HuH-7 (cell line): ENCODE results near the gene MYO9A.

Source experiments
- DNase-seq: peaks from one replicate; pipeline ENCODE4 v3.0.0; 2011; ENCODE audit warnings: low spot score

Gene MYO9A

GRCh38 chr15:71807125-71807629, 310.8 kb downstream of the MYO9A start:
- DNase-seq: no peak

DNA sequence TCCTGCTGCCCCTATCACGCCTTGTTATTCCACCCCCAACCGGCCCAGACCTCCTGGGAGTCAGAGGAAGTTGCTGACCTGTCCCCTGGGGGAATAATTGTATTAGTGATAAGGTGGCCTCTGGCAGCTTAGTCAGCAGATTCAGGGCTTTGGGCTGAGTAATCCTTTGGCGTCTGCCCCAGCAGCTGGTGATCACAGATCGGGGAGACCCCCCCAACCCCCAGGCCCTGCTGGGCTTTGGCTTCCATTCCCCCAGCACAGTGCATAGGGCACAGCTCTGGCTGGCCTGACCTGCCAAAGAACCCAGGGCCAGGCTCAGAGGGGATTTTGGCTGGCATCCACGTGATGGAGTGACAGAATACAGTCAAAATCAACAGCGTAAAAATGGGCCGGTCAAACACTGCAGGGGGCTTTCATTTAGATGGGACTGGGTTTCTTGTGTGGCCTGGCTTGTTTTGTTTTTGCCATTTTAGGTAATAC, 311.5 kb downstream of the MYO9A start:
- DNase-seq: no peak

DNA sequence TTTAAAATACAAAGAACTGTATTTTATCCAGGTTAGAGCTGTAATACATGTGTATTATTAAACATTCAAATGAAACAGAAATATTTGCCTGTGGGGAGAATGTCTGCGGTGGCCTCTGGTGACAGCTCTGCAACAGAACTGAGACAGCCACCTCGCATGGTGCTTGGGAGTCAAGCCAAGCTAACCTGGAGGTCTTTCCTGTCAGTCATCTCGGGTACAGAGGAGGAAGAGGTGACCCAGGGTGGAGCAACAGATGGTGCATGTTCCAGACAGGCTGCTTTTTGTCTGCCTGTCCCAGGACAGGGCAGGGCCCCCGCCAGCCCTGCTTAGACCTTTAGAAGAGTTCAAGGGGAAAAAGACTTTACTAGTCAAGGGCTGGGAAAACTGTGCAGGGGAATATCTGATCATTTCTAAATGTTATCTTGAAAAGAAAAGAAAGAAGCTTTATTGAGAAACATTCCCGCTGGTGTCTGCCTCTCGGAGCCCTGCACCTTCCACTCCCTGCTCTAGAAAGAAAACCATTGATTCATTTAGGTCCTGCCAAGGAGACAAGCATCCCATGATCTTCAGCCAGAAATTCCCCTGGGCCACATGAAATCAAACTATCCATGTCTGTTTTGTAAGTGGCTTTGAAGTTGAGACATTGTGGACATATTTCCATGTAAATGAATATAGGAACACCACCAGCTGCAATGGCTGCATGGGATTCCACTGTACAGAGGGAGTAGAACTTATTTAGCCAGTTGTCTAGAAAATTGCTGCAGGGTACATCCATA, 313.1 kb downstream of the MYO9A start:
- no peak for DNase-seq

DNA sequence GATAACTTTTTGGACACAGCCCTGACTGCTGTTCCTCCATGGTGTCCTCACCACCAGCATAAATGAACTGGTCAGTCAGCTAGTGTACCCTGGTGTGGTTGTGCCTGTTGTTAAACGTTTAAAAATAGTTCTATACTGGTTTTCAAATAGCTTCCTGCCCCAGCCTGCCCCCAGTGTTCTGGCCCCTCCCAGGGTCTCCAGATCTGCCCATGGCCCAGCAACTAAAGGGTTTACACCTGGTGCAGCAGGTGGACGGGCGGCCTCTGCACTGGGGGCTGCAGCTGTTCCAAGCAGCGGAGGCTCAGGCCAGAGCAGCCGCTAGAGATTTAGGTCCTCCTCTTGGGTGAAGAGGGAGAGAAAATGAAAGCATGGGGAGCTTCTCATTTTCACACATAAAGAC, 313.7 kb downstream of the MYO9A start:
- no peak for DNase-seq

- peak; percentile 86 for DNase-seq
These were observed 315.2 kb downstream of the MYO9A start for GRCh38 chr15:71802770-71803169.

GRCh38 chr15:71801935-71802655, 315.9 kb downstream of the MYO9A start:
- no peak for DNase-seq

DNA sequence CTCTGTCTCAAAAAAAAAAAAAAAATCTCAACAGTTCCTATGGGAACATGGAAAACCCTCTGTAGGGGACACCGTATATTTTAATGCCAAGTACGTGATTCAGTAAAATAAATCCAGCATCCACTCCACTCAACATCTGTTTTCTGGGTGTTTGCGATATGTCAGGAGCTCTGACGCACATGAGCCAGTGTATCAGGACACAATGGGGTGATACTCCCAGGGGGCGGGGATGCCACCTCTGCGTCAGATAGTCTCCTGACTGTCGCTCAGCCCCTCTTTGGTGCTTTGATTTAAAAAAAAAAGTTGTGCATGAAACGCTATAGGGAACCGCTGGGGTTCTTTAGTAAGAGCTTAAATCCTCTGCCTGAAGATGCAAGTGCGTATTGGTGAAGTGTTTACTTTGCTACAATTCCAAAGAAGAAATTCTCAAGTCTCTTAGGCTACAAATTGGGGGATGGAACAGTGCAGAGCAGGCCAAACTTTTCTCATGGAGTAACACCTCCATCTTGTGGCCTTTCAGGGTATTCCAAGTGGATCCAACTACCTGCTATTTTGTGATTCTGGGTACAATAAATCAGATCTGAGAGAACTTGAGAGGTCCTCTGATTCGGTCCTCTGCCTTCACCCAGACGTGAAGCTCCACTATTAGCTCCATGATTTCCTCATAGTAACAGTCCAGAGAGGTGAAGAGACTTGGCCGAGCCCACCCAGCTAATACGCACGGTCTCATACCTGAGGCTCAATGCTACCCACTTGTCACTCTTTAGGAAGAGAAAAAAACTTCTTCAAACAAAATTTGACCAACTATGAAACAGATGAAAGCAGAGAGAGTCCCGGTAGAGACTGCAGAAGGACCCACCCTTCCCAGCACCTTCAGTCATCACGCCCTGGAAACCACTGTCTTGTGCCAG, 316.9 kb downstream of the MYO9A start:
- peak; percentile 73 for DNase-seq

DNA sequence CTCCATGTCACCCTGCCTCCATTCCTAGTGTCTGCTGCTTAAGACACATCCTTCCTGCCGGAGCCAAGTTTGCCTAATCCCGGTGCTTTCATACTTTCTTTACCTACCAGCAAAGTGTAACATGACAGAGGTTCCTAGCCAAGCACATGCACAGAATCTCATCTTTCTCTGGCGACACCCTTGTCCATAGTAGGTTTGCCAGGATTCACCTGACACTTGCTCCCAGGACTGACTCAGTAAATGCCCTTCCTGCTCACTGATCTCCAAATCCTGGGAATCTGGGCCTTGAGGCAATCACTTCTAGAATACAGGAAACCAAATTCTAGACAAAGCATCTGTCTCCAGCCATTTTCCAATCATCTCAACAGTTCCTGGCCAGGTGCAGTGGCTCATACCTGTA, 317.8 kb downstream of the MYO9A start:
- DNase-seq: no peak

GRCh38 chr15:71798641-71799040, 319.3 kb downstream of the MYO9A start:
- DNase-seq: no peak

GRCh38 chr15:71792521-71792920, 325.4 kb downstream of the MYO9A start:
- no peak for DNase-seq

GRCh38 chr15:71791975-71792374, 326.0 kb downstream of the MYO9A start:
- DNase-seq: no peak

DNA sequence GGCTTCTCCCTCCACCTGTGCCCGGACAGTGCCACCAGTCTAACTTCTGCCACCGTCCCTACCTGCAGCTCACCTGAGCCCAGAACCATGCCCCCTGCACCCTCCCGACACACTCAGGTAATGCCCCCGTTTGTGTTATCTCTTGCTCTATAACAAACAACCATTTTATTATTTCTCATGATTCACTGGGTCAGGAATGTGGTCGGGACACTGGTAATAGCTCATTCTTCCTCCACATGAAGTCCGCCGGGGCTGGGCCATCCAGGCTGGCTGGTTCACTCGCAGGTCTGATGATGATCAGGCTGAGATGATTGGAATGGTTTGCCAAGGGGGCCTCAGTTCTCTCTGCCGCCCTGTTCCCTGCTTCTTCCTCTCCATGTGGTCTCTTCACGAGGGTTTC, 327.9 kb downstream of the MYO9A start:
- DNase-seq: no peak

DNA sequence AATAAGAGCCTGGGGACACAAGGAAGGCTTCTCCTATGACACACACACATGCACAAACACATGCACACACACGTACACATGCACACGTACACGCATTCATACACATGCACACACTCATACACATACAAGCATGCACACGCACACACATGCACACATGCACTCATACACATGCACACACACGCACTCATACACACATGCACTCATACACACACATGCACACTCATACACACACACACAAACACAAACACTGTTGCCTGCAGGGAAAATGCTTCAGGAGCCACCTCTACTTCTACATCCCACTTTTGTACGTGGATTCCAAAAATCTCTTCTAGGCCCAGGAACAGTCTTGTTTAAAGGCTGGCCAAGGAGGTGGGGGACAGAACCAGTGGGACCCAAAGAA, 328.3 kb downstream of the MYO9A start:
- DNase-seq: no peak

DNA sequence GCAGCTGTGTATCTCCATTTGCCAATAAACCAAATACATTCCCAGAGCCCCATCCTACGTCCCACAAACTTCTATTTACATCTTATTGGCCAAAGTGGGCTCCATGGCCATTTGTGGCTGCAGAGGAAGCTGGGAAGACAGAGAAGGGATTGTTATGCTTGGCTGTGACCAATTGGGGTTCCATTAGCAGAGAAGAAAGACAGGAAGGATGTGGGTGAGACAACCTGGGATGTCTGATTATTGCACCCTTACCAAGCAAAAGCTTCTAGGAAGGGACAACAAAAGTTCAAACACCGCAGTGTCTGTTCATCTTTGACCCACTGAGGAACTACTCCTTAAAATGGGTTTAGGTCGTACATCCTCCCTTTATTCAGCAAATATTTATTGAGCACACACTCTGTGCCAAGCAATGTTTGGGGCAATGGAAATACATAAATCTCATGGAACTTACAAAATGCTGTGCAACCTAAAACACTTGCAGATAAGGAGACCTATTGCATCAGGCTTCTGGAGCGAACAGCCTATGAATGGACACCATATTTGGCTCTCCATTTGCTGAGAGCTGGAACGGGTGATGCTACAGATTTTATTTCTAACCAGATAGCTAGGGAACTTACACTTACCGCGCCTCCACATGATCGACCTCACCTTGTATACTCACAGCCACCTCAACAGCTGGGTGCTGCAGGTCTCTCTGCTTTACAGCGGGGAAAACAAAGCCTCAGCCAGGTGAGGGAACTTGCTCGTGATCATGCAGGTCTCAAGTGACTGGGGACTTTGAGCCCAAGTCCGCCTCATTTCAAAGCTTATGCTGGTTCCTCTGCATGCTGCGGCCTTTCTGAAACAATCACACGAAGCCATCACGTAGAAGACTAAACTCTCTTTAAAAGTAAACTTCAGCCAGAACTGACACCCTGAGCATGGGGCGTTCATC, 329.0 kb downstream of the MYO9A start:
- no peak for DNase-seq

- DNase-seq: no peak
These were observed 331.3 kb downstream of the MYO9A start for GRCh38 chr15:71786673-71787072.

DNA sequence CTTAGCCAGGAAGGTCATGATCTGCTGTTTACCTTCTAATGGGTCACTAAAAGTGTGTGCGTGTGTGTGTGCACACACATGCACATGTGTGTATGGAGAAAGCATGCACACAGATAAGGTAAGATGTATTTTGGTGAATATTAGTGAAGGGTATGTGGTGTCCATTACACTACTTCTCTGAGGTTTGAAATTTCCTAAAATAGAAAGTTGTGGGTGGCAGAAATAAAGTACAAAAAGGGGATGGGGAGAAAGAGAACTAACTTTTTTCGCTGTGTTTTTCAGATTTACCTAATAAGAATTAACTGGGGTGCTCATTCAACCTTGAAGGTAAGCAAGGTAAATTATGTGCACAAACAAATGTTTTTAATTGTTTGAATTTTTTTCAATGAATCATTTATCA, 332.0 kb downstream of the MYO9A start:
- no peak for DNase-seq

DNA sequence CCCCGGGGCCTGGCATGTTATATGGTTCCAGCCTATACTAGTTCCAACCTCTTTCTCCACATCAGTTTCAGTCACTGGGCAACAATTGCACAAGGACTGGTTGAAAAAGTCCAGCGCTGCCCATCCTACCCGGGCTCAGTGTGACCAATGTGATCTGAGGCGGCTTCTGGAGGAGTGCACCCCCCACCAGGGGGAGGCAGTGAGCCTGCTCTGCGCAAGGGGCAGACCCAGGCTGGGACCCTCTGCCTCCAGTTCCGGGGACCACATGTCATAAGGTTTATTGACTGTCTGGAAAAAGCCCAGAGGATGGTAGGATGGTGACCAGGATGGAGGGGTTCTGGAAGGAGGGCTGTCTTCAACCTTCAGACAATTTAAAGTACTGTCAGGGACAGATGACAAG, 333.2 kb downstream of the MYO9A start:
- peak; percentile 46 for DNase-seq

DNA sequence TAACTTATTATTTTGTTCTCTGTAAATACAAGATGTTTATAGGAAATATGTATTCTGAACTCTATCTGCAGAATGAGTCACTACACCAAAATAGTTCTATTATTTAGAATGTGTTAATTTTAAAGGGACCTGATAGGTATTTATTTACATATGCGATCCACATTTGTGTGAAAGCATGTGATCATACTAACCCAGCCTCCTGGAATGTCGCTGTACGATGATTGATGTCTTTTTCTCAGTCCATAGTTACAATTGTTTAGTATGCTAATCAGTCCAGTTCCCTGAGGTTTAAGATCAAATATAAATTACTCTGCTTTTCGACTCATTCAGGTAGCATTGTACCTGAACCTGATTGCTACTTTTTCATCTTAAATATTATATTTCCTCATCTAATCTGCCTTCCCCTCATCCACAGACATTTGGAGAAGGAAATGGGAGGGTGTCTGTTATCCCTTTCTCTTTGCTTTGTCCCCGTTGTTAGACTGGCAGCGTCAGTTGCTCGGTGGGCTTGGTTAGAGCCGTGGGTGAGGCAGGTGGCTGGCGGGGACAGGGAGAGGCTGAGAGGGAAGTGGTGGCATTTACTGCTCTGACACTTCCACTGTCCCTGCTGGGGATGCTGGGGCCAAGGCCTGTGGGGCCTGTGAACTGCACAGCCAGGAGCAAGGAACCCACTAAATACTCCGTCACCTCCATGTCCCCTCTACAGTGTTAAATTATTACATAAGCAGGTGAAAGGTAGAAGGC, 335.4 kb downstream of the MYO9A start:
- no peak for DNase-seq

DNA sequence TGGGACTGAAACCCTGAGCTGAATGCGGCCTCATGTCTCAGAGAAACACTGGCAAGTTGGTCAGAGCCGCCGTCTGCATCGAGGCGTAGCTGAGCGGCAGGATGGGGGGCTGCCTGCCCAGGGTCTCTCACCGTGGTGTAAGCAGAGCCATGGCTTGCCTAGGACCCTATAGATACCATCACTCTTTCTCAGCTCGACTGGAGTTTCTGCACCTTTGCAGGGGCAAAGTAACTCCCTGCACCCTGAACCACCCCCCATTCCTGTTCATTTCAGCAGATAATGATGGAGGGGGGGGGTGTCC, 336.0 kb downstream of the MYO9A start:
- no peak for DNase-seq

- no peak for DNase-seq
These were observed 336.6 kb downstream of the MYO9A start for GRCh38 chr15:71781179-71781964.
